Naive thymus-derived CD4-positive, alpha-beta T cell (primary cell): ENCODE results near the gene HDAC10. TPM values are rescaled to one million over a fixed set of nuclear protein-coding genes. Genes with fewer than 3 reads are reported as not detected.

Experiments used
- ATAC-seq: fragments of 150-1000 bp; cut with Tn5 transposase; 2 replicates; pipeline ENCODE4 v1.10.0; 2021; ENCODE audit warnings: mild to moderate bottlenecking, moderate library complexity
- CTCF ChIA-PET: fragments of 350-600 bp; sonication (Branson Sonifier 250); formaldehyde crosslinking; loops from one replicate; lab custom pipeline; 2021; ENCODE audit warnings: antibody characterized with exemption; lab: Charles Lee
- POLR2A ChIA-PET: fragments of 350-600 bp; sonication (Branson Sonifier 250); formaldehyde crosslinking; loops from one replicate; lab custom pipeline; 2021; ENCODE audit warnings: antibody characterized with exemption, inconsistent platforms; lab: Charles Lee
- DNase-seq, 9 donors: peaks; one replicate each; pipeline versions ENCODE4 v3.0.0 to v3.0.0-alpha.2; 2020 to 2022; ENCODE audit warnings: mixed read lengths in 1 of 9
- H3K27ac ChIP-seq: one replicate; pipeline ENCODE4 v1.7.0; 2013; ENCODE audit warnings: mild to moderate bottlenecking, low read depth, low read length, moderate library complexity
- H3K27me3 ChIP-seq, 2 donors: one replicate each; pipeline ENCODE4 v1.7.0; 2013; ENCODE audit warnings: low read length in 2 of 2, mild to moderate bottlenecking in 2 of 2, moderate library complexity in 2 of 2; ENCODE audit not compliant: control insufficient read depth in 2 of 2, insufficient read depth in 2 of 2
- H3K36me3 ChIP-seq, 3 experiments: 1 replicate in 2 of 3; 2 replicates in 1 of 3; pipeline ENCODE4 v1.7.0; 2013; ENCODE audit warnings: low read length in 3 of 3, mild to moderate bottlenecking in 3 of 3, moderate library complexity in 1 of 3; ENCODE audit not compliant: insufficient read depth in 3 of 3, control insufficient read depth in 2 of 3
- H3K4me1 ChIP-seq, 2 donors: one replicate each; pipeline ENCODE4 v1.7.0; 2013; ENCODE audit warnings: low read length in 2 of 2, mild to moderate bottlenecking in 2 of 2, moderate library complexity in 1 of 2; ENCODE audit not compliant: control insufficient read depth in 2 of 2, insufficient read depth in 2 of 2
- H3K4me3 ChIP-seq: 2 replicates; pipeline ENCODE4 v1.7.0; 2013; ENCODE audit warnings: mild to moderate bottlenecking, low read length
- H3K9me3 ChIP-seq, 3 experiments: 1 replicate in 2 of 3; 2 replicates in 1 of 3; pipeline ENCODE4 v1.7.0; 2013; ENCODE audit warnings: low read length in 3 of 3; ENCODE audit not compliant: control insufficient read depth in 2 of 3
- H3K27ac Mint-ChIP-seq, 9 donors: one replicate each; pipeline ENCODE4 v1.8.0; 2020 to 2022; ENCODE audit warnings: mixed read lengths in 9 of 9, mild to moderate bottlenecking in 8 of 9, moderate library complexity in 5 of 9, inconsistent platforms in 2 of 9
- H3K27me3 Mint-ChIP-seq, 5 donors: one replicate each; pipeline ENCODE4 v1.8.0; 2021 to 2022; ENCODE audit warnings: mixed read lengths in 5 of 5, mild to moderate bottlenecking in 1 of 5
- H3K36me3 Mint-ChIP-seq, 5 donors: one replicate each; pipeline ENCODE4 v1.8.0; 2020 to 2022; ENCODE audit warnings: mixed read lengths in 5 of 5, mild to moderate bottlenecking in 3 of 5, inconsistent platforms in 1 of 5
- H3K4me1 Mint-ChIP-seq, 7 donors: one replicate each; pipeline ENCODE4 v1.8.0; 2020 to 2022; ENCODE audit warnings: mixed read lengths in 7 of 7, mild to moderate bottlenecking in 3 of 7, inconsistent platforms in 1 of 7
- H3K4me3 Mint-ChIP-seq, 10 donors: one replicate each; pipeline ENCODE4 v1.8.0; 2020 to 2022; ENCODE audit warnings: mild to moderate bottlenecking in 10 of 10, mixed read lengths in 10 of 10, moderate library complexity in 6 of 10, inconsistent platforms in 2 of 10
- H3K9me3 Mint-ChIP-seq, 11 donors: one replicate each; pipeline ENCODE4 v1.8.0; 2020 to 2022; ENCODE audit warnings: mixed read lengths in 11 of 11, mild to moderate bottlenecking in 4 of 11, inconsistent platforms in 1 of 11, moderate library complexity in 1 of 11
- intact Hi-C, 2 donors: fragments of 100-400 bp; cut with micrococcal nuclease; formaldehyde crosslinking; loops; one replicate each; pipeline ENCODE4 v1.15.1; 2023
- polyA plus RNA-seq, 2 donors: library from polyadenylated mRNA; unstranded; fragments of 300-500 nt; fragmentation: Illumina TruSeq; gene quantifications; one replicate each; pipeline ENCODE4 v1.2.3, GENCODE V29; 2021
- total RNA-seq, 6 experiments: library from RNA in 5 of 6; stranded (reverse) in 5 of 6; gene quantifications; 1 replicate in 5 of 6; 2 replicates in 1 of 6; pipeline ENCODE4 v1.2.3 and lab custom pipeline; 2021 to 2026

HDAC10 gene
- total and polyA plus RNA-seq, 7 experiments from 2014 or later = 7.1 to 139 (median 98.7) TPM

GRCh38 chr22:50261615-50262459 lies 10.8 kb upstream of the HDAC10 start, which contains the start of gene MAPK12:
MAPK12 (minus strand) TSS chr22:50261683; CDS start chr22:50261509, 174 bp downstream.
- Histone ChIP-seq H3K27ac (no peak within 1 kb of the TSS), H3K4me3 (no peak within 1 kb of the TSS), H3K27me3 (peaks cover 4% of the 10 kb centered on the region in 2 donors), H3K36me3 (no peaks in the 10 kb centered on the region), H3K4me1 (peaks cover 0 to 4% of the 10 kb centered on the region in 2 donors), H3K9me3 (no peaks in the 10 kb centered on the region)
- no peaks in the 10 kb centered on the region for H3K9me3 Mint-ChIP-seq
- CTCF ChIA-PET = no interaction called here
- peaks cover 0 to 9% (median 6%) of the 10 kb centered on the region in 7 donors for H3K4me1 Mint-ChIP-seq
- H3K36me3 Mint-ChIP-seq = peaks cover 0 to 3% (median 0%) of the 10 kb centered on the region in 5 donors
- peak within 1 kb of the TSS in 1 of 9 donors; percentile 62 for H3K27ac Mint-ChIP-seq
- POLR2A ChIA-PET = interaction anchor here (0.5 to 1.0 kb wide), 2 partner anchors 11 to 401 kb away, joined by 3 read pairs; partner anchors contain the start of gene HDAC10
- ATAC-seq = no peak
- peak within 1 kb of the TSS in 8 of 10 donors; percentile 21 to 80 (median 50) for H3K4me3 Mint-ChIP-seq
- peaks cover 4 to 29% (median 15%) of the 10 kb centered on the region in 5 donors for H3K27me3 Mint-ChIP-seq
- no peak for DNase-seq
- intact Hi-C loops = no loop called here

- peak in 1 of 9 donors; percentile 49 for DNase-seq
- H3K36me3 Mint-ChIP-seq = peaks cover 0 to 3% (median 0%) of the 10 kb centered on the region in 5 donors
- no peaks in the 10 kb centered on the region for H3K36me3 ChIP-seq
- intact Hi-C loops = no loop called here
- no peaks in the 10 kb centered on the region for H3K9me3 ChIP-seq
- POLR2A ChIA-PET = no interaction called here
- H3K4me3 Mint-ChIP-seq = peak overlapping the region in 2 of 10 donors; percentile 33
- peaks cover 4 to 29% (median 15%) of the 10 kb centered on the region in 5 donors for H3K27me3 Mint-ChIP-seq
- CTCF ChIA-PET = no interaction called here
- no peaks in the 10 kb centered on the region for H3K9me3 Mint-ChIP-seq
- H3K4me3 ChIP-seq = no peak overlapping the region
- peak; percentile 32 for ATAC-seq
- H3K4me1 Mint-ChIP-seq = peaks cover 0 to 9% (median 6%) of the 10 kb centered on the region in 7 donors
- no peak overlapping the region for H3K27ac Mint-ChIP-seq
- H3K4me1 ChIP-seq = peaks cover 0 to 4% of the 10 kb centered on the region in 2 donors
- H3K27me3 ChIP-seq = peaks cover 4% of the 10 kb centered on the region in 2 donors
- H3K27ac ChIP-seq = no peak overlapping the region
Measured at GRCh38 chr22:50260801-50261614, 9.9 kb upstream of the HDAC10 start.

GRCh38 chr22:50260434-50260800 lies 9.4 kb upstream of the HDAC10 start:
- Mint-ChIP-seq H3K4me1 (peaks cover 0 to 8% (median 6%) of the 10 kb centered on the region in 7 donors), H3K36me3 (peaks cover 0 to 3% (median 0%) of the 10 kb centered on the region in 5 donors), H3K9me3 (no peaks in the 10 kb centered on the region), H3K4me3 (peak overlapping the region in 2 of 10 donors; percentile 33), H3K27me3 (peaks cover 4 to 29% (median 15%) of the 10 kb centered on the region in 5 donors), H3K27ac (no peak overlapping the region)
- Histone ChIP-seq H3K4me1 (peaks cover 0 to 4% of the 10 kb centered on the region in 2 donors), H3K27ac (no peak overlapping the region), H3K27me3 (peaks cover 4% of the 10 kb centered on the region in 2 donors), H3K36me3 (no peaks in the 10 kb centered on the region), H3K4me3 (no peak overlapping the region), H3K9me3 (no peaks in the 10 kb centered on the region)
- ChIA-PET POLR2A (no interaction called here), CTCF (no interaction called here)
- ATAC-seq (no peak), DNase-seq (no peak)
- intact Hi-C loops = no loop called here

GRCh38 chr22:50259302-50259701 lies 8.2 kb upstream of the HDAC10 start:
- peaks cover 0 to 4% of the 10 kb centered on the region in 2 donors for H3K4me1 ChIP-seq
- no peak for ATAC-seq
- peak overlapping the region in 1 of 9 donors; percentile 14 for H3K27ac Mint-ChIP-seq
- H3K4me1 Mint-ChIP-seq = peaks cover 0 to 8% (median 6%) of the 10 kb centered on the region in 7 donors
- no peak overlapping the region for H3K4me3 ChIP-seq
- H3K4me3 Mint-ChIP-seq = peak overlapping the region in 2 of 10 donors; percentile 48 to 49
- no peaks in the 10 kb centered on the region for H3K9me3 Mint-ChIP-seq
- DNase-seq = no peak
- POLR2A ChIA-PET = no interaction called here
- no peaks in the 10 kb centered on the region for H3K36me3 ChIP-seq
- H3K27ac ChIP-seq = no peak overlapping the region
- intact Hi-C loops = no loop called here
- H3K36me3 Mint-ChIP-seq = no peaks in the 10 kb centered on the region
- CTCF ChIA-PET = no interaction called here
- H3K27me3 ChIP-seq = peaks cover 4% of the 10 kb centered on the region in 2 donors
- peaks cover 4 to 28% (median 12%) of the 10 kb centered on the region in 5 donors for H3K27me3 Mint-ChIP-seq
- H3K9me3 ChIP-seq = no peaks in the 10 kb centered on the region

- no peaks in the 10 kb centered on the region for H3K9me3 ChIP-seq
- no peak overlapping the region for H3K27ac ChIP-seq
- Mint-ChIP-seq H3K4me1 (peaks cover 0 to 8% (median 6%) of the 10 kb centered on the region in 7 donors), H3K9me3 (no peaks in the 10 kb centered on the region), H3K27ac (peak overlapping the region in 2 of 9 donors; percentile 14 to 70), H3K4me3 (peak overlapping the region in 3 of 10 donors; percentile 16 to 49 (median 48)), H3K27me3 (peaks cover 4 to 25% (median 11%) of the 10 kb centered on the region in 5 donors), H3K36me3 (no peaks in the 10 kb centered on the region)
- no peaks in the 10 kb centered on the region for H3K36me3 ChIP-seq
- ATAC-seq (no peak), DNase-seq (no peak)
- peaks cover 4% of the 10 kb centered on the region in 2 donors for H3K27me3 ChIP-seq
- POLR2A ChIA-PET = no interaction called here
- CTCF ChIA-PET = no interaction called here
- no peak overlapping the region for H3K4me3 ChIP-seq
- intact Hi-C loops = no loop called here
- H3K4me1 ChIP-seq = peaks cover 0 to 4% of the 10 kb centered on the region in 2 donors
Measured at GRCh38 chr22:50258361-50259292, 7.6 kb upstream of the HDAC10 start.
